ENCODE data around the gene SMAP1.
"Not testable (repeated sequence)": the region's sequence is repeated elsewhere in the genome, so short reads cannot be mapped to it uniquely, and the experiment has no call there.

SMAP1 gene

GRCh38 chr6:70738028-70738427, 70.3 kb downstream of the SMAP1 start:
- H3K4me3 ChIP-seq (ENCODE audit: low read length) = no peak overlapping the region
- DNase-seq (ENCODE audit: low read depth) = peak; percentile 22
- TF ChIP-seq, protein P1, sequence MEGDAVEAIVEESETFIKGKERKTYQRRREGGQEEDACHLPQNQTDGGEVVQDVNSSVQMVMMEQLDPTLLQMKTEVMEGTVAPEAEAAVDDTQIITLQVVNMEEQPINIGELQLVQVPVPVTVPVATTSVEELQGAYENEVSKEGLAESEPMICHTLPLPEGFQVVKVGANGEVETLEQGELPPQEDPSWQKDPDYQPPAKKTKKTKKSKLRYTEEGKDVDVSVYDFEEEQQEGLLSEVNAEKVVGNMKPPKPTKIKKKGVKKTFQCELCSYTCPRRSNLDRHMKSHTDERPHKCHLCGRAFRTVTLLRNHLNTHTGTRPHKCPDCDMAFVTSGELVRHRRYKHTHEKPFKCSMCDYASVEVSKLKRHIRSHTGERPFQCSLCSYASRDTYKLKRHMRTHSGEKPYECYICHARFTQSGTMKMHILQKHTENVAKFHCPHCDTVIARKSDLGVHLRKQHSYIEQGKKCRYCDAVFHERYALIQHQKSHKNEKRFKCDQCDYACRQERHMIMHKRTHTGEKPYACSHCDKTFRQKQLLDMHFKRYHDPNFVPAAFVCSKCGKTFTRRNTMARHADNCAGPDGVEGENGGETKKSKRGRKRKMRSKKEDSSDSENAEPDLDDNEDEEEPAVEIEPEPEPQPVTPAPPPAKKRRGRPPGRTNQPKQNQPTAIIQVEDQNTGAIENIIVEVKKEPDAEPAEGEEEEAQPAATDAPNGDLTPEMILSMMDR (conservative IDR thresholded peaks at IDR 0.05; ENCODE audit: low read length) = no peak

DNA sequence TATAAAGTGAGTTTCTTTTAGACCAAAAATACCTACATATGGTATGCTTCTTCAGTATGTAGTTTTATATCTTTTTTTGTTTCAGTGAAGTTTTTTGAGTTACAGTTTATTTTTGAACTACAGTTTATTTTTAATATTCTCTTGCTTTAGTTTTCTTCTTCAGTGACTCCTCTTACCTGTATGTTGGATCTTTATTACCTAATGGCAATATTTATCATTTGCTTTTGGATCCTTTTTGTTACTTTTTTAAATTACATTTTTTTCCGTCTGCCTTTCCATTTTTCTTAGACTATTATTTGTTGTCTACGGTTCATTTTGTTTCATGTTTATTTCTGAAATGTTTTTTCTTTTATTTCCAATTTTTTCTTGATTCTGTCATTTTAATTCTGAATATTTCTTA, 71.9 kb downstream of the SMAP1 start:
- TF ChIP-seq, protein P1 (conservative IDR thresholded peaks at IDR 0.05; ENCODE audit: low read length) = no peak
- no peak for DNase-seq (ENCODE audit: low read depth)
- no peak overlapping the region for H3K4me3 ChIP-seq (ENCODE audit: low read length)

DNA sequence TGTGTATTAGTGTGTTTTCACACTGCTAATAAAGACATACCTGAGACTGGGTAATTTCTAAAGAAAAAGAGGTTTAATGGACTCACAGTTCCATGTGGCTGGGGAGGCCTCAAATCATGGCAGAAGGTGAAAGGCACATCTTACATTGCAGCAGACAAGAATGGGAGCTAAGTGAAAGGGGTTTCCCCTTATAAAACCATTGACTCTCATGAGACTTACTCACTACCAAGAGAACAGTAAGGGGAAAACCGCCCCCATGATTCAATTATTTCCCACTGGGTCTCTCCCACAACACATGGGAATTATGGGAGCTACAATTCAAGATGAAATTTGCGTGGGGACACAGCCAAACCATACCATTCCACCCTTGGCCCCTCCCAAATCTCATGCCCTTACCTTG, 73.1 kb downstream of the SMAP1 start:
- not testable (repeated sequence) for H3K4me3 ChIP-seq (ENCODE audit: low read length); DNase-seq (ENCODE audit: low read depth)

DNA sequence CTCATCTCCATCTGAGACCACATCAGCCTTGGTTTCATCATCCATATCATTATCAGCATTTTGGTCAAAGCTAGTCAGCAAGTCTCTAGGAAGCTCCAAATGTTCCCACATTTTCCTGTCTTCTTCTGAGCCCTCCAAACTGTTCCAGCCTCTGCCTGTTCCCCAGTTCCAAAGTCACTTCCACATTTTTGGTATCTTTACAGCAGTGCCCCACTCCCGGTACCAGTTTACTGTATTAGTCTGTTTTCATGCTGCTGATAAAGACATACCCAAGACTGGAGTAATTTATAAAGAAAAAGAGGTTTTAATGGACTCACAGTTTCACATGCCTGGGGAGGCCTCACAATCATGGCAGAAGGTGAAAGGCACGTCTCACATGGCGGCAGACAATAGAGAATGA, 74.8 kb downstream of the SMAP1 start:
- not testable (repeated sequence) for H3K4me3 ChIP-seq (ENCODE audit: low read length); DNase-seq (ENCODE audit: low read depth)

DNA sequence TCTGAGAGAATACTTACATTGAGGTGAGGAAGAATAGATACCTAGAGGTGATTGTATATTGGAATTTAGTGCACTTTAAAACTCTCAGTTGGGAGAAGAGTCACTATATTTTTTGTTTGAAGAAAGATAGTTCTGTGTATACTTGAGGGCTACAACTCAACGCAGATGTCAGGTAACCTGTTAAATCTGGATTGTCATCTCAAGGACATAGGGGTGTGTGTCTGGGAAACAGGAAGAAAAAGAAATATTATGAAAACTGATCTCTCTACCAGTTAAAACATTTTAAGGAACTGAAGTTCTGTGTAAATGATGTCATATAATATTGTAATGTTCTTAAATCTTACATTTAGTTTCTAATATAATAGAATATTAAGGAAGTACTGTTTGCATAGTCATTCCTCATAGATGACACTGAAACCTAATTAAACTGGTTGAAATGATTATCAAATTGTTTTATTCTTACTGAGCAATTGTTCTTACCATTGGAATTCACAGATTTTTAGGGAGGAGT, 86.2 kb downstream of the SMAP1 start:
- TF ChIP-seq, protein P1 (conservative IDR thresholded peaks at IDR 0.05; ENCODE audit: low read length) = no peak
- DNase-seq (ENCODE audit: low read depth) = no peak
- H3K4me3 ChIP-seq (ENCODE audit: low read length) = no peak overlapping the region

- no peak for DNase-seq (ENCODE audit: low read depth)
- no peak overlapping the region for H3K4me3 ChIP-seq (ENCODE audit: low read length)
- TF ChIP-seq, protein P1 (conservative IDR thresholded peaks at IDR 0.05; ENCODE audit: low read length) = no peak
Measured at GRCh38 chr6:70758883-70759282, 91.2 kb downstream of the SMAP1 start.

DNA sequence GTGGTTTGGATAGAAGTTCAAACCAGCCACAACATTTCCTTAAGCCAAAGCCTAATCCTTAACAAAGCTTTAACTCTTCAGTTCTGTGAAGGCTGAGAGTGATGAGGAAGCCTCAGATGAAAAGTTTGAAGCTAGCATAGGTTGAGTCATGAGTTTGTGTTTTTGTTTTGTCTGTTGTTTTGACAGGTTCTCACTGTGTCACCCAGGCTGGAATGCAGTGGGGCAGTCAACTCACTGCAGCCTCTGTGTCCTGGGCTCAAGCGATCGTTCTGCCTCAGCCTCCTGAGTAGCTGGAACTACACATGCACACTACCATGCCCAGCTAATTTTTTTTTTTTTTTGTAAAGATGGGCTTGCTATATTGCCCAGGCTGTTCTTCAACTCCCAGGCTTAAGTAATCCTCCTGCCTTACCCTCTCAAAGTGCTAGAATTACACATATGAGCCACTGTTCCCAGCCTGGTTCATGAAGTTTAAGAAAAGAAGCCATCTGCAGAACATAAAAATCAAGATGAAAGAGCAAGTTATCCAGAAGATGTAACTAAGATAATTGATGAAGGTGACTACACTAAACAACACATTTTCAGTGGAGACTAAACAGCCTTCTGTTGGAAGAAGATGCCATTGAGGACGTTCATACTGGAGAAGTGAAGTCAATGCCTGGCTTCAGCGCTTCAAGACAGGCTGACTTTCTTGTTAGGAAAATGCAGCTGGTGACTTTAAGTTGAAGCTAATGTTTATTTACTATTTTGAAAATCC, 96.2 kb downstream of the SMAP1 start:
- H3K4me3 ChIP-seq (ENCODE audit: low read length) = no peak overlapping the region
- DNase-seq (ENCODE audit: low read depth) = peak; percentile 26
- TF ChIP-seq, protein P1 (conservative IDR thresholded peaks at IDR 0.05; ENCODE audit: low read length) = no peak

DNA sequence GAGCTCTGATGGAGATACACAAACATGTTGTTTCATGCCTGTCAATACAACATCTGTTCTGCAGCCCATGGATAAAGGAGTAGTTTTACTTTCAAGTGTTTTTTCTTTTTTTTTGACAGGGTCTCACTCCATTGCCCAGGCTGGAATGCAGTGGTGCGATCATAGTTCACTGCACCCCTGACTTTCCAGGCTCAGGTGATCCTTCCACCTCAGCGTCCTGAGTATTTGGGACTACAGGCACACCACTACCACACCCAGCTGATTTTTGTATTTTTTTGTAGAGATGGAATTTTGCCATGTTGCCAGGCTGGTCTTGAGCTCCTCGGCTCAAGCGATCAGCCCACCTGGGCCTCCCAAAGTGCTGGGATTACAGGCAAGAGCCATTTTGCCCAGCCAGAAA, 97.0 kb downstream of the SMAP1 start:
- no peak overlapping the region for H3K4me3 ChIP-seq (ENCODE audit: low read length)
- DNase-seq (ENCODE audit: low read depth) = no peak
- TF ChIP-seq, protein P1 (conservative IDR thresholded peaks at IDR 0.05; ENCODE audit: low read length) = no peak

DNA sequence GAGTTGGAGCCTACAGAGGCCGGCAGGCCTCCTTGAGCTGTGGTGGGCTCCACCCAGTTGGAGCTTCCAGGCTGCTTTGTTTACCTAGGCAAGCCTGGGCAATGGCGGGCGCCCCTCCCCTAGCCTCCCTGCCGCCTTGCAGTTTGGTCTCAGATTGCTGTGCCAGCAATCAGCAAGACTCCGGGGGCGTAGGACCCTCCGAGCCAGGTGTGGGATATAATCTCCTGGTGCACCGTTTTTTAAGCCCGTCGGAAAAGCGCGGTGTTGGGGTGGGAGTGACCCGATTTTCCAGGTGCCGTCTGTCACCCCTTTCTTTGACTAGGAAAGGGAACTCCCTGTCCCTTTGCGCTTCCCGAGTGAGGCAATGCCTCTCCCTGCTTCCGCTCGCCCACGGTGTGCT, 103.7 kb downstream of the SMAP1 start:
- not testable (repeated sequence) for DNase-seq (ENCODE audit: low read depth); H3K4me3 ChIP-seq (ENCODE audit: low read length)
